ENCODE results near the gene C17orf67. TPM values are rescaled to one million over a fixed set of nuclear protein-coding genes. Genes with fewer than 3 reads are reported as not detected.

Gene C17orf67
- total and polyA plus RNA-seq, 2 of the 13 experiments (the other 11 are each of a cell fraction or from before 2014, with no cell fraction given) = 0.41 to 0.86 TPM

GRCh38 chr17:56819431-56820145, 14.1 kb downstream of the C17orf67 start (continued):
- TF ChIP-seq ZNF609 (CRISPR knock-in tag; IDR thresholded peaks at IDR 0.05; ENCODE audit: borderline replicate concordance) (no peak), TEF (CRISPR knock-in tag; IDR thresholded peaks at IDR 0.05) (no peak), KLF13 (CRISPR knock-in tag; IDR thresholded peaks at IDR 0.05) (no peak), ZMAT5 (CRISPR knock-in tag; IDR thresholded peaks at IDR 0.05; ENCODE audit: borderline replicate concordance, low read depth) (no peak), ATAD3A (CRISPR knock-in tag; IDR thresholded peaks at IDR 0.05) (no peak), CEBPG (CRISPR knock-in tag; IDR thresholded peaks at IDR 0.05) (peak; percentile 24; the same call in 1 of the 2 replicates), ZNF503 (CRISPR knock-in tag; IDR thresholded peaks at IDR 0.05) (no peak), ZNF713 (CRISPR knock-in tag; IDR thresholded peaks at IDR 0.05) (no peak), POLR2AphosphoS5 (IDR thresholded peaks at IDR 0.05; ENCODE audit: low read depth, low read length) (no peak), DNMT1 (CRISPR knock-in tag; IDR thresholded peaks at IDR 0.05) (no peak), SMARCC2 (IDR thresholded peaks at IDR 0.05) (no peak), ZNF142 (CRISPR knock-in tag; IDR thresholded peaks at IDR 0.05) (no peak), ZNF619 (CRISPR knock-in tag; IDR thresholded peaks at IDR 0.05) (no peak), ARID2 (CRISPR knock-in tag; IDR thresholded peaks at IDR 0.05; ENCODE audit: borderline replicate concordance) (no peak), ZNF562 (CRISPR knock-in tag; IDR thresholded peaks at IDR 0.05; ENCODE audit: borderline replicate concordance) (no peak), ZNF510 (CRISPR knock-in tag; IDR thresholded peaks at IDR 0.05; ENCODE audit: low read depth) (0 out of 2 replicates have a peak, but pooled peaks have one; percentile 31)
